HepG2 (cell line): ENCODE measurements around the gene TRIM8. TPM values are rescaled to one million over a fixed set of nuclear protein-coding genes. Genes with fewer than 3 reads are reported as not detected.

Experiments used
- CHCHD3 ChIP-seq: sonication (generic); formaldehyde crosslinking; IDR thresholded peaks from 2 replicates; pipeline ENCODE4 v1.8.0; 2022; ENCODE audit warnings: mild to moderate bottlenecking, missing genetic modification reagents, moderate library complexity
- DDIT3 ChIP-seq: sonication (generic); formaldehyde crosslinking; IDR thresholded peaks from 2 replicates; pipeline ENCODE4 v1.4.0; 2020; ENCODE audit warnings: mild to moderate bottlenecking, missing genetic modification reagents
- FIP1L1 ChIP-seq: fragments of 200-400 bp; formaldehyde crosslinking; IDR thresholded peaks from 2 replicates; pipeline ENCODE4 v1.6.1; 2018; ENCODE audit warnings: low read depth, mild to moderate bottlenecking, low read length, moderate library complexity, borderline replicate concordance; ENCODE audit not compliant: insufficient read depth
- IKZF5 ChIP-seq: IDR thresholded peaks from 2 replicates; pipeline ENCODE4 v1.6.1; 2018; ENCODE audit warnings: missing genetic modification reagents, mild to moderate bottlenecking, missing compliant biosample characterization
- KDM4B ChIP-seq: sonication (generic); formaldehyde crosslinking; IDR thresholded peaks from 2 replicates; pipeline ENCODE4 v1.4.0; 2020; ENCODE audit warnings: missing genetic modification reagents
- THAP9 ChIP-seq: sonication (generic); formaldehyde crosslinking; IDR thresholded peaks from 2 replicates; pipeline ENCODE4; 2020; ENCODE audit warnings: missing genetic modification reagents, mild to moderate bottlenecking, borderline replicate concordance
- ZBTB39 ChIP-seq: sonication (generic); formaldehyde crosslinking; IDR thresholded peaks from 2 replicates; pipeline ENCODE4 v1.5.0; 2020; ENCODE audit warnings: missing genetic modification reagents
- ZNF10 ChIP-seq: sonication (generic); formaldehyde crosslinking; IDR thresholded peaks from 2 replicates; pipeline ENCODE4 v1.4.0; 2020; ENCODE audit warnings: mild to moderate bottlenecking, low read depth, missing genetic modification reagents, borderline replicate concordance
- ZNF142 ChIP-seq: sonication (generic); formaldehyde crosslinking; IDR thresholded peaks from 2 replicates; pipeline ENCODE4 v1.4.0; 2020; ENCODE audit warnings: missing genetic modification reagents
- ZNF292 ChIP-seq: sonication (generic); formaldehyde crosslinking; IDR thresholded peaks from 2 replicates; pipeline ENCODE4 v1.8.1; 2022; ENCODE audit warnings: mild to moderate bottlenecking, low read depth, missing genetic modification reagents, borderline replicate concordance
- ZNF710 ChIP-seq: sonication (generic); formaldehyde crosslinking; IDR thresholded peaks from 2 replicates; pipeline ENCODE4 v1.5.0; 2020; ENCODE audit warnings: mild to moderate bottlenecking, missing genetic modification reagents, borderline replicate concordance
- ZNF816 ChIP-seq: sonication (generic); formaldehyde crosslinking; IDR thresholded peaks from 2 replicates; pipeline ENCODE4 v1.8.0; 2022; ENCODE audit warnings: missing genetic modification reagents, mild to moderate bottlenecking, borderline replicate concordance
- ZSCAN20 ChIP-seq: sonication (generic); formaldehyde crosslinking; IDR thresholded peaks from 2 replicates; pipeline ENCODE4 v1.4.0; 2020; ENCODE audit warnings: missing genetic modification reagents, mild to moderate bottlenecking, borderline replicate concordance
- polyA plus RNA-seq, 8 experiments: library from polyadenylated mRNA; depleted of rRNA in 3 of 8; stranded (reverse) in 7 of 8; unstranded in 1 of 8; fragments of >200 nt; fragmentation: Illumina TruSeq in 4 of 8; extraction: Trizol in 4 of 8; gene quantifications; 2 replicates each; pipeline versions ENCODE4 v1.2.1 to v1.2.3, GENCODE V29; 2011 to 2016; ENCODE audit warnings: low read depth in 4 of 8, missing spikeins in 1 of 8, mixed read lengths in 1 of 8; ENCODE audit not compliant: insufficient read depth in 1 of 8
- total RNA-seq, 5 experiments: library from RNA; depleted of rRNA; stranded (reverse); fragments of >200 nt; fragmentation: Illumina TruSeq; extraction: Trizol; gene quantifications; 2 replicates each; pipeline ENCODE4 v1.2.3, GENCODE V29; 2016; ENCODE audit warnings: low read depth in 1 of 5

Gene TRIM8
- total and polyA plus RNA-seq, 2 of the 13 experiments (the other 11 are each of a cell fraction or from before 2014, with no cell fraction given) = 38.9 to 66.5 TPM

- TF ChIP-seq ZNF142 (CRISPR knock-in tag) = no peak
- TF ChIP-seq THAP9 (CRISPR knock-in tag) = 0 out of 2 replicates have a peak, but pooled peaks have one; percentile 54
- TF ChIP-seq ZNF710 (CRISPR knock-in tag) = no peak
- no peak for TF ChIP-seq ZBTB39
- TF ChIP-seq ZNF10 (CRISPR knock-in tag) = no peak
- TF ChIP-seq ZNF816 = peak; percentile 81; the same call in 1 of the 2 replicates
- no peak for TF ChIP-seq CHCHD3
- no peak for TF ChIP-seq ZSCAN20 (CRISPR knock-in tag)
- no peak for TF ChIP-seq ZNF292
- TF ChIP-seq FIP1L1 = no peak; the same call in 1 of the 2 replicates
- no peak for TF ChIP-seq DDIT3 (CRISPR knock-in tag)
- TF ChIP-seq KDM4B (CRISPR knock-in tag) = 0 out of 2 replicates have a peak, but pooled peaks have one; percentile 20
- no peak; the same call in 1 of the 2 replicates for TF ChIP-seq IKZF5
These were observed 1.1 kb downstream of the TRIM8 start (continued) for GRCh38 chr10:102645388-102645740.
